SK-N-SH (cell line): ENCODE measurements around the gene OR2B6. TPM values are rescaled to one million over a fixed set of nuclear protein-coding genes. Genes with fewer than 3 reads are reported as not detected.

ENCODE experiments used
- CTCF ChIA-PET: fragments of 300-600, 350-600 bp; formaldehyde crosslinking; extraction: SDS; loops from one replicate; lab custom pipeline; 2021; lab: Yijun Ruan, JAX
- POLR2A ChIA-PET: fragments of 350-600 bp; sonication (Branson Sonifier 250); formaldehyde crosslinking; extraction: SDS; loops from one replicate; lab custom pipeline; 2020; ENCODE audit warnings: antibody characterized with exemption, inconsistent platforms; lab: Yijun Ruan, JAX
- DNase-seq: peaks from one replicate; pipeline ENCODE4 v3.0.0; 2012
- H2AFZ ChIP-seq: fragments of 200-600 bp; sonication (generic); 2 replicates; pipeline ENCODE4 v1.8.1; 2016; ENCODE audit warnings: antibody characterized with exemption, mild to moderate bottlenecking, low read depth
- H3F3A ChIP-seq: fragments of 200-600 bp; sonication (generic); replicated peaks from 2 replicates; pipeline ENCODE3; 2016; ENCODE audit warnings: antibody characterized with exemption, mild to moderate bottlenecking; ENCODE audit not compliant: insufficient read depth
- H3K27ac ChIP-seq, 2 experiments: fragments of 200-500 bp in 1 of 2; fragments of 200-600 bp in 1 of 2; sonication (Bioruptor generic) in 1 of 2; sonication (generic), shearing (Covaris generic) in 1 of 2; 2 replicates each; pipeline versions ENCODE4 v1.5.1 to v1.6.1; 2014 to 2016; ENCODE audit warnings: low read depth in 2 of 2, inconsistent platforms in 1 of 2, low read length in 1 of 2, mild to moderate bottlenecking in 1 of 2, mixed read lengths in 1 of 2
- H3K27me3 ChIP-seq: fragments of 200-600 bp; sonication (generic), shearing (Covaris generic); 2 replicates; pipeline ENCODE4 v1.6.1; 2016; ENCODE audit warnings: mixed run types; ENCODE audit not compliant: insufficient read depth
- H3K36me3 ChIP-seq, 2 experiments: fragments of 200-500 bp in 1 of 2; fragments of 200-600 bp in 1 of 2; sonication (Bioruptor generic) in 1 of 2; sonication (generic) in 1 of 2; replicated peaks in 1 of 2; 2 replicates each; pipeline versions ENCODE3 to v1.5.1; 2014 to 2016; ENCODE audit warnings: low read length in 1 of 2, mild to moderate bottlenecking in 1 of 2; ENCODE audit not compliant: insufficient read depth in 2 of 2, control insufficient read depth in 1 of 2
- H3K4me1 ChIP-seq, 2 experiments: fragments of 200-500 bp in 1 of 2; fragments of 200-600 bp in 1 of 2; sonication (Bioruptor generic) in 1 of 2; sonication (generic), shearing (Covaris generic) in 1 of 2; 2 replicates each; pipeline versions ENCODE4 v1.5.1 to v1.6.1; 2014 to 2016; ENCODE audit warnings: low read depth in 1 of 2, low read length in 1 of 2, mixed run types in 1 of 2; ENCODE audit not compliant: insufficient read depth in 2 of 2, control insufficient read depth in 1 of 2
- H3K4me2 ChIP-seq: fragments of 200-600 bp; sonication (generic), shearing (Covaris generic); 2 replicates; pipeline ENCODE4 v1.6.1; 2017; ENCODE audit warnings: mixed run types
- H3K4me3 ChIP-seq, 2 experiments: fragments of 200-500 bp in 1 of 2; fragments of 200-600 bp in 1 of 2; sonication (Bioruptor generic) in 1 of 2; sonication (generic), shearing (Covaris generic) in 1 of 2; 2 replicates each; pipeline versions ENCODE4 v1.5.1 to v1.8.1; 2014 to 2016; ENCODE audit warnings: low read depth in 2 of 2, inconsistent platforms in 1 of 2, low read length in 1 of 2, mild to moderate bottlenecking in 1 of 2, mixed read lengths in 1 of 2, moderate library complexity in 1 of 2
- H3K79me2 ChIP-seq: fragments of 200-600 bp; sonication (generic); 2 replicates; pipeline ENCODE4 v1.8.1; 2017; ENCODE audit warnings: mild to moderate bottlenecking; ENCODE audit not compliant: insufficient read depth
- H3K9ac ChIP-seq: fragments of 200-600 bp; sonication (generic); 2 replicates; pipeline ENCODE4 v1.6.1; 2017; ENCODE audit warnings: mixed run types
- H3K9me2 ChIP-seq: fragments of 200-600 bp; sonication (generic); 2 replicates; pipeline ENCODE4 v1.6.1; 2017; ENCODE audit warnings: mixed run types
- H3K9me3 ChIP-seq: fragments of 200-600 bp; sonication (generic); 2 replicates; pipeline ENCODE4 v1.6.1; 2017; ENCODE audit warnings: mixed run types, mild to moderate bottlenecking, moderate library complexity
- H4K20me1 ChIP-seq: fragments of 200-600 bp; sonication (generic); 2 replicates; pipeline ENCODE4 v1.6.1; 2017; ENCODE audit warnings: mild to moderate bottlenecking, mixed run types; ENCODE audit not compliant: insufficient read depth
- CHD2 ChIP-seq: fragments of 150-350 bp; IDR thresholded peaks from 2 replicates; pipeline ENCODE4 v1.6.1; 2018; ENCODE audit warnings: low read length; ENCODE audit not compliant: partially characterized antibody
- EP300 ChIP-seq, 2 experiments: IDR thresholded peaks; 2 replicates each; pipeline versions ENCODE4 v1.4.0 to v1.6.1; 2012; ENCODE audit warnings: borderline replicate concordance in 1 of 2, low read depth in 1 of 2, low read length in 1 of 2
- EZH2phosphoT487 ChIP-seq: fragments of 200-600 bp; sonication (generic); IDR thresholded peaks from 2 replicates; pipeline ENCODE4 v1.6.1; 2017; ENCODE audit warnings: low read depth, mixed run types, mild to moderate bottlenecking, antibody characterized with exemption, moderate library complexity, borderline replicate concordance
- FOSL2 ChIP-seq: IDR thresholded peaks from 2 replicates; pipeline ENCODE4 v1.4.0; 2012; ENCODE audit warnings: low read depth, mild to moderate bottlenecking, moderate library complexity, borderline replicate concordance
- FOXJ3 ChIP-seq: sonication (generic); formaldehyde crosslinking; IDR thresholded peaks from 2 replicates; pipeline ENCODE4 v1.5.1; 2020; ENCODE audit warnings: mild to moderate bottlenecking, missing genetic modification reagents
- GABPA ChIP-seq: IDR thresholded peaks from 2 replicates; pipeline ENCODE4 v1.4.0; 2012; ENCODE audit warnings: low read depth, mild to moderate bottlenecking
- IRF3 ChIP-seq: fragments of 150-350 bp; IDR thresholded peaks from 2 replicates; pipeline ENCODE4 v1.6.1; 2016; ENCODE audit warnings: mild to moderate bottlenecking, low read depth, low read length
- MEF2A ChIP-seq: IDR thresholded peaks from 2 replicates; pipeline ENCODE4 v1.4.0; 2012; ENCODE audit warnings: low read depth, borderline replicate concordance
- MXI1 ChIP-seq: IDR thresholded peaks from 2 replicates; pipeline ENCODE4 v1.6.1; 2012; ENCODE audit warnings: mild to moderate bottlenecking, low read depth, low read length, improper control_type of control experiment
- NFIC ChIP-seq: IDR thresholded peaks from 2 replicates; pipeline ENCODE4 v1.4.0; 2012; ENCODE audit warnings: borderline replicate concordance
- NRF1 ChIP-seq: IDR thresholded peaks from 2 replicates; pipeline ENCODE4 v1.6.1; 2012; ENCODE audit warnings: low read depth, mild to moderate bottlenecking, low read length
- RXRA ChIP-seq: IDR thresholded peaks from 2 replicates; pipeline ENCODE4 v1.4.0; 2012; ENCODE audit warnings: low read depth, mild to moderate bottlenecking, borderline replicate concordance
- SMC3 ChIP-seq: IDR thresholded peaks from 2 replicates; pipeline ENCODE4 v1.6.1; 2012; ENCODE audit warnings: low read depth, low read length, improper control_type of control experiment
- ZBTB33 ChIP-seq: IDR thresholded peaks from 2 replicates; pipeline ENCODE4 v1.4.0; 2012; ENCODE audit warnings: low read depth, borderline replicate concordance
- polyA plus RNA-seq, 3 experiments: library from polyadenylated mRNA; depleted of rRNA; stranded (reverse); fragments of >200 nt; gene quantifications; 2 replicates each; pipeline ENCODE4 v1.2.3, GENCODE V29; 2012

OR2B6 gene
- polyA plus RNA-seq, 1 of the 3 experiments (the other 2 are of a cell fraction) = 0.21 TPM

GRCh38 chr6:27911956-27912446 lies 45.0 kb upstream of the OR2B6 start, which contains the start of gene OR2B2 (continued):
- no peak for TF ChIP-seq ZBTB33
- no peak for TF ChIP-seq CHD2

- POLR2A ChIA-PET = no interaction called here
- H3K9me3 ChIP-seq = no peaks in the 10 kb centered on the region; the same call in 1 of the 2 replicates
- H3K27ac ChIP-seq = no peak overlapping the region
- no peak overlapping the region for H3K4me3 ChIP-seq
- no peaks in the 10 kb centered on the region for H3K27me3 ChIP-seq
- no peaks in the 10 kb centered on the region for H3K79me2 ChIP-seq
- no peaks in the 10 kb centered on the region for H4K20me1 ChIP-seq
- H3K4me1 ChIP-seq = no peaks in the 10 kb centered on the region
- no peak for DNase-seq
- TF ChIP-seq IRF3 (no peak), ZBTB33 (no peak), MEF2A (no peak), GABPA (no peak), EP300 (IDR thresholded peaks at IDR 0.05; ENCODE audit: borderline replicate concordance in 1 of 2, low read depth in 1 of 2, low read length in 1 of 2) (no peak), EZH2phosphoT487 (no peak), FOXJ3 (CRISPR knock-in tag) (no peak), NRF1 (no peak), NFIC (no peak), SMC3 (no peak), RXRA (no peak), FOSL2 (no peak), MXI1 (no peak)
- no peak overlapping the region for H3K4me2 ChIP-seq
- CTCF ChIA-PET = no interaction called here
- H2AFZ ChIP-seq = no peak overlapping the region
- no peak overlapping the region for H3K9ac ChIP-seq
- no peaks in the 10 kb centered on the region for H3K36me3 ChIP-seq
- no peaks in the 10 kb centered on the region for H3F3A ChIP-seq
- no peaks in the 10 kb centered on the region for H3K9me2 ChIP-seq
Measured at GRCh38 chr6:27922949-27923348, 34.1 kb upstream of the OR2B6 start.
